WTC11 (cell line): ENCODE measurements around the gene ARHGAP26. TPM values are rescaled to one million over a fixed set of nuclear protein-coding genes. Genes with fewer than 3 reads are reported as not detected.

ENCODE experiments used
- ATAC-seq: fragments of 200-7000 bp; cut with Tn5 transposase; 2 replicates; pipeline ENCODE4 v1.10.0; 2021; ENCODE audit warnings: mild to moderate bottlenecking, moderate library complexity
- CTCF ChIA-PET: fragments of 300-600 bp; sonication (Branson Sonifier 250); formaldehyde crosslinking; loops from one replicate; lab custom pipeline; 2021; ENCODE audit warnings: antibody characterized with exemption; lab: Charles Lee
- POLR2A ChIA-PET: fragments of 350-600 bp; sonication (Branson Sonifier 250); formaldehyde crosslinking; loops from one replicate; lab custom pipeline; 2021; ENCODE audit warnings: antibody characterized with exemption; lab: Charles Lee
- DNase-seq: peaks from one replicate; pipeline ENCODE4 v3.0.0; 2021; ENCODE audit warnings: low spot score
- H3K27ac Mint-ChIP-seq: 2 replicates; pipeline ENCODE4 v1.8.0; 2021; ENCODE audit warnings: mixed read lengths
- H3K27me3 Mint-ChIP-seq: 2 replicates; pipeline ENCODE4 v1.8.0; 2021; ENCODE audit warnings: low read depth, mild to moderate bottlenecking, moderate library complexity, mixed read lengths
- H3K36me3 Mint-ChIP-seq: 2 replicates; pipeline ENCODE4 v1.8.0; 2021; ENCODE audit warnings: mixed read lengths
- H3K4me1 Mint-ChIP-seq: 2 replicates; pipeline ENCODE4 v1.8.0; 2022; ENCODE audit warnings: mixed read lengths
- H3K4me3 Mint-ChIP-seq: 2 replicates; pipeline ENCODE4 v1.8.0; 2021; ENCODE audit warnings: mild to moderate bottlenecking, moderate library complexity, mixed read lengths
- H3K9me3 Mint-ChIP-seq: 2 replicates; pipeline ENCODE4 v1.8.0; 2021; ENCODE audit warnings: mixed read lengths
- ATF3 ChIP-seq: sonication (generic); formaldehyde crosslinking; conservative IDR thresholded peaks from 2 replicates; pipeline ENCODE4 v1.8.1; 2022; ENCODE audit warnings: mild to moderate bottlenecking, missing genetic modification reagents
- ETV6 ChIP-seq: sonication (generic); formaldehyde crosslinking; IDR thresholded peaks from 2 replicates; pipeline ENCODE4 v1.8.1; 2022; ENCODE audit warnings: mild to moderate bottlenecking, missing genetic modification reagents
- FOXK1 ChIP-seq: sonication (generic); formaldehyde crosslinking; IDR thresholded peaks from 2 replicates; pipeline ENCODE4 v1.8.0; 2022; ENCODE audit warnings: mild to moderate bottlenecking, moderate library complexity, missing genetic modification reagents
- MAX ChIP-seq: sonication (generic); formaldehyde crosslinking; IDR thresholded peaks from 2 replicates; pipeline ENCODE4 v1.8.0; 2022; ENCODE audit warnings: mild to moderate bottlenecking, missing genetic modification reagents
- MYBL2 ChIP-seq: sonication (generic); formaldehyde crosslinking; IDR thresholded peaks from 2 replicates; pipeline ENCODE4 v1.8.1; 2023; ENCODE audit warnings: mild to moderate bottlenecking, moderate library complexity, missing genetic modification reagents
- NR2C2 ChIP-seq: sonication (generic); formaldehyde crosslinking; IDR thresholded peaks from 2 replicates; pipeline ENCODE4 v1.8.0; 2022; ENCODE audit warnings: mild to moderate bottlenecking, missing genetic modification reagents
- RORB ChIP-seq: fragments of 250-450 bp; sonication (Bioruptor Pico); IDR thresholded peaks from 2 replicates; pipeline ENCODE4 v1.9.0; 2021; ENCODE audit warnings: mild to moderate bottlenecking
- TP53 ChIP-seq: sonication (generic); formaldehyde crosslinking; IDR thresholded peaks from 2 replicates; pipeline ENCODE4 v1.8.1; 2023; ENCODE audit warnings: mild to moderate bottlenecking, missing genetic modification reagents
- ZMAT4 ChIP-seq: fragments of 250-450 bp; sonication (Bioruptor Pico); IDR thresholded peaks from 2 replicates; pipeline ENCODE4 v1.9.0; 2021; ENCODE audit warnings: mild to moderate bottlenecking
- ZNF121 ChIP-seq: sonication (generic); formaldehyde crosslinking; IDR thresholded peaks from 2 replicates; pipeline ENCODE4 v1.8.0; 2023; ENCODE audit warnings: missing genetic modification reagents
- ZNF138 ChIP-seq: sonication (generic); formaldehyde crosslinking; conservative IDR thresholded peaks from 2 replicates; pipeline ENCODE4 v1.8.1; 2022; ENCODE audit warnings: mild to moderate bottlenecking, moderate library complexity, missing genetic modification reagents
- ZNF219 ChIP-seq: sonication (generic); formaldehyde crosslinking; IDR thresholded peaks from 2 replicates; pipeline ENCODE4 v1.8.0; 2023; ENCODE audit warnings: missing genetic modification reagents, mild to moderate bottlenecking, borderline replicate concordance
- ZNF416 ChIP-seq: fragments of 250-450 bp; sonication (Bioruptor Pico); IDR thresholded peaks from 2 replicates; pipeline ENCODE4 v1.9.0; 2021; ENCODE audit warnings: mild to moderate bottlenecking, inconsistent platforms
- ZNF512 ChIP-seq: sonication (generic); formaldehyde crosslinking; IDR thresholded peaks from 2 replicates; pipeline ENCODE4 v1.8.1; 2022; ENCODE audit warnings: missing genetic modification reagents, borderline replicate concordance
- total RNA-seq: library from RNA; stranded (reverse); gene quantifications from 3 replicates; pipeline ENCODE4 v1.2.3, GENCODE V29; 2021
- TF ChIP-seq, protein P1 (sequence below): sonication (generic); formaldehyde crosslinking; IDR thresholded peaks from 2 replicates; pipeline ENCODE4 v1.8.1; 2023; ENCODE audit warnings: mild to moderate bottlenecking, missing genetic modification reagents, moderate library complexity
- TF ChIP-seq, protein P2 (sequence below): fragments of 250-450 bp; sonication (Bioruptor Pico); IDR thresholded peaks from 2 replicates; pipeline ENCODE4 v1.9.0; 2021; ENCODE audit warnings: mild to moderate bottlenecking

The ARHGAP26 gene
- total RNA-seq, 1 experiment from 2014 or later, result 22.3 TPM

- TF ChIP-seq TP53 (CRISPR knock-in tag), result no peak
- TF ChIP-seq MYBL2 (CRISPR knock-in tag), result no peak
- TF ChIP-seq, protein P1, sequence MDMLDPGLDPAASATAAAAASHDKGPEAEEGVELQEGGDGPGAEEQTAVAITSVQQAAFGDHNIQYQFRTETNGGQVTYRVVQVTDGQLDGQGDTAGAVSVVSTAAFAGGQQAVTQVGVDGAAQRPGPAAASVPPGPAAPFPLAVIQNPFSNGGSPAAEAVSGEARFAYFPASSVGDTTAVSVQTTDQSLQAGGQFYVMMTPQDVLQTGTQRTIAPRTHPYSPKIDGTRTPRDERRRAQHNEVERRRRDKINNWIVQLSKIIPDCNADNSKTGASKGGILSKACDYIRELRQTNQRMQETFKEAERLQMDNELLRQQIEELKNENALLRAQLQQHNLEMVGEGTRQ, result no peak
- no peak for TF ChIP-seq ZNF219
- TF ChIP-seq MAX (CRISPR knock-in tag), result no peak
These were observed 63.6 kb downstream of the ARHGAP26 start (continued) for GRCh38 chr5:142833517-142834449.

DNA sequence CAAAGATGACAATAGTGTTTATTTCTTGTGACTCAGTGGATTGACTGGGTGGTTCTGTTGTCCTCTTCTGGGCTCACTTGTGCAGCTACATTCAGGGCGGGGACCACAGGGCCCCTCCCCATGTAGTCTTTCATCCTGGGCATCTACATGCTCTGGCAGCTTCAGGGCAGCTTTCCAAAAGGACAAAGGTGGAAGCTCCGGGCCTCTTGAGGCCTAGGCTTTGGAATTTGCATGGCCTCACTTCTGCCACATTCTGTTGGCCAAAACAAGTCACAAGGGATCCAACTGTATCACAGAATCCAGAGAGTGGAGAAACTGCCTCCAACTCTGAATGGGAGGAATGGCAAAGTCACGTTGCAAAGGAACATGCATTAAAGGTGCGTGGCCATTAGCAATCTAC, 64.3 kb downstream of the ARHGAP26 start:
- Mint-ChIP-seq H3K36me3 (no peaks in the 10 kb centered on the region), H3K27me3 (no peaks in the 10 kb centered on the region), H3K9me3 (no peaks in the 10 kb centered on the region), H3K4me3 (no peak overlapping the region), H3K4me1 (peaks cover 29% of the 10 kb centered on the region), H3K27ac (no peak overlapping the region)
- DNase-seq, result no peak
- CTCF ChIA-PET, result interaction anchor here (1.4 kb wide), 1 partner anchor 121 kb away, joined by 3 read pairs; no protein-coding TSS in a partner anchor
- TF ChIP-seq, protein P2, sequence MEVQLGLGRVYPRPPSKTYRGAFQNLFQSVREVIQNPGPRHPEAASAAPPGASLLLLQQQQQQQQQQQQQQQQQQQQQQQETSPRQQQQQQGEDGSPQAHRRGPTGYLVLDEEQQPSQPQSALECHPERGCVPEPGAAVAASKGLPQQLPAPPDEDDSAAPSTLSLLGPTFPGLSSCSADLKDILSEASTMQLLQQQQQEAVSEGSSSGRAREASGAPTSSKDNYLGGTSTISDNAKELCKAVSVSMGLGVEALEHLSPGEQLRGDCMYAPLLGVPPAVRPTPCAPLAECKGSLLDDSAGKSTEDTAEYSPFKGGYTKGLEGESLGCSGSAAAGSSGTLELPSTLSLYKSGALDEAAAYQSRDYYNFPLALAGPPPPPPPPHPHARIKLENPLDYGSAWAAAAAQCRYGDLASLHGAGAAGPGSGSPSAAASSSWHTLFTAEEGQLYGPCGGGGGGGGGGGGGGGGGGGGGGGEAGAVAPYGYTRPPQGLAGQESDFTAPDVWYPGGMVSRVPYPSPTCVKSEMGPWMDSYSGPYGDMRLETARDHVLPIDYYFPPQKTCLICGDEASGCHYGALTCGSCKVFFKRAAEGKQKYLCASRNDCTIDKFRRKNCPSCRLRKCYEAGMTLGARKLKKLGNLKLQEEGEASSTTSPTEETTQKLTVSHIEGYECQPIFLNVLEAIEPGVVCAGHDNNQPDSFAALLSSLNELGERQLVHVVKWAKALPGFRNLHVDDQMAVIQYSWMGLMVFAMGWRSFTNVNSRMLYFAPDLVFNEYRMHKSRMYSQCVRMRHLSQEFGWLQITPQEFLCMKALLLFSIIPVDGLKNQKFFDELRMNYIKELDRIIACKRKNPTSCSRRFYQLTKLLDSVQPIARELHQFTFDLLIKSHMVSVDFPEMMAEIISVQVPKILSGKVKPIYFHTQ (CRISPR knock-in tag), result no peak
- no peak for TF ChIP-seq ZNF512 (CRISPR knock-in tag)
- POLR2A ChIA-PET, result no interaction called here
- no peak for ATAC-seq

GRCh38 chr5:142835540-142835939, 65.4 kb downstream of the ARHGAP26 start:
- Mint-ChIP-seq H3K27ac (no peak overlapping the region), H3K9me3 (no peaks in the 10 kb centered on the region)
- POLR2A ChIA-PET, result no interaction called here
- no peak for ATAC-seq
- TF ChIP-seq ZMAT4 (no peak), ZNF416 (CRISPR knock-in tag) (no peak), ZNF121 (CRISPR knock-in tag) (no peak)
- TF ChIP-seq, protein P1, result no peak
- TF ChIP-seq, all 79 proteins: peak for 0
- peaks cover 29% of the 10 kb centered on the region for H3K4me1 Mint-ChIP-seq
- H3K36me3 Mint-ChIP-seq, result no peaks in the 10 kb centered on the region
- CTCF ChIA-PET, result no interaction called here
- no peaks in the 10 kb centered on the region for H3K27me3 Mint-ChIP-seq
- H3K4me3 Mint-ChIP-seq, result no peak overlapping the region
- no peak for DNase-seq

GRCh38 chr5:142836048-142836447, 65.9 kb downstream of the ARHGAP26 start:
- no peak for TF ChIP-seq ATF3 (CRISPR knock-in tag)
- TF ChIP-seq ZNF138, result no peak
- TF ChIP-seq, protein P1, result no peak
- TF ChIP-seq ETV6 (CRISPR knock-in tag), result no peak
- TF ChIP-seq FOXK1 (CRISPR knock-in tag), result no peak
- TF ChIP-seq ZNF219, result no peak
- TF ChIP-seq NR2C2 (CRISPR knock-in tag), result no peak
- no peak for TF ChIP-seq RORB (CRISPR knock-in tag)
- TF ChIP-seq, all 79 proteins: peak for 0
- Mint-ChIP-seq H3K9me3 (no peaks in the 10 kb centered on the region), H3K27ac (no peak overlapping the region), H3K4me1 (peaks cover 25% of the 10 kb centered on the region), H3K4me3 (no peak overlapping the region), H3K27me3 (no peaks in the 10 kb centered on the region), H3K36me3 (no peaks in the 10 kb centered on the region)
- POLR2A ChIA-PET, result no interaction called here
- DNase-seq (no peak), ATAC-seq (no peak)
- CTCF ChIA-PET, result interaction anchor here (1.7 kb wide), 1 partner anchor 123 kb away, joined by 6 read pairs; no protein-coding TSS in a partner anchor
